ENCODE data around the gene SPRR2E. TPM values are rescaled to one million over a fixed set of nuclear protein-coding genes. Genes with fewer than 3 reads are reported as not detected.

The SPRR2E gene
- 5.4 and 6.5 TPM in 2 replicates for total RNA-seq

DNA sequence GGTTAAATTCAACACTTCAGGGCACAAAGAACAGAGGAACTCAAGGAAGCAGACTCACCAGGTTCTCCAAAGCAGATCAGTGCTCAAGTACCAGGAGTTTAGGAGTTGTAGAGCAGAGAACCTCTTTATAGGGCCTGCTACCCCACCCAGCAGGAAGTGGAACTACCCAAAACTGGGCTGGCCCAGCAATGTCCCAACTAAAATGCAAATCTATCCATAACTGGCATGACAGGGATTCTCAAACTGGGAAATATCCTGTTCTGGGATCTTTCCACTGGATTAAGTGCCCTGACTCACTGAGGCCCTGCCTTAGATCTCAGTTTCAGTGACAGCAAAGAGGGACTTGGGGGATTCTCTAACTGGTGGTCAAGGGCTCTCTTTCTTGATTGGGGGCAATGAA is at the start of gene SPRR2E:
Gene SPRR2E, minus strand, starts transcription at position 101 of the 400 bp plus-strand sequence. CDS start 775 bp downstream, outside the sequence.

GRCh38 chr1:153113416-153113815 is 19.1 kb upstream of the SPRR2E start, which contains the start of gene SPRR2F:
SPRR2F (minus strand) TSS chr1:153113516; CDS start chr1:153112733, 783 bp downstream.

DNA sequence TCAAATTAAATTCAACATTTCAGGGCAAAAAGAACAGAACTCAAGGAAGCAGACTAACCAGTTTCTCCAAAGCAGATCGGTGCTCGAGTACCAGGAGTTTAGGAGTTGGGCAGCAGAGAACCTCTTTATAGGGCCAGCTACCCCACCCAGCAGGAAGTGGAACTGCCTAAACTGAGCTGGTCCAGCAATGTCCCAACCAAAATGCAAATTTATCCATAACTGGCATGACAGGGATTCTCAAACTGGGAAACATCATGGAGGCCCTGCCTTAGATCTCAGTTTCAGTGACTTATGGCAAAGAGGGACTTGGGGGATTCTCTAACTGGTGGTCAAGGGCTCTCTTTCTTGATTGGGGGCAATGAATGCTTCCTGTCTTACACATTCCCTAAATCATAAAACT is 22.8 kb downstream of the SPRR2E start, which contains the start of gene SPRR2B:
Gene SPRR2B, minus strand, starts transcription at position 101 of the 400 bp plus-strand sequence. CDS start 772 bp downstream, outside the sequence.

GRCh38 chr1:153057375-153057774 is 37.0 kb downstream of the SPRR2E start, which contains the start of gene SPRR2A:
SPRR2A (minus strand) TSS chr1:153057512; CDS start chr1:153056735, 777 bp downstream.

Other genes with a start within 250 kb of the SPRR2E start
- not detected in 2 replicates for gene LCE7A, start 234.5 kb downstream of the SPRR2E start, total RNA-seq
- gene SMCP, start 216.2 kb downstream of the SPRR2E start, total RNA-seq = not detected in 2 replicates
- 46.3 and 60.1 TPM in 2 replicates for gene IVL, start 186.0 kb downstream of the SPRR2E start, total RNA-seq
- 0.71 TPM in 1 of 2 replicates, not detected in the other for gene SPRR5, start 147.3 kb downstream of the SPRR2E start, total RNA-seq
- gene SPRR4, start 123.9 kb downstream of the SPRR2E start, total RNA-seq = not detected in 2 replicates
- 83.3 and 172 TPM in 2 replicates for gene SPRR1A, start 110.4 kb downstream of the SPRR2E start, total RNA-seq
- gene SPRR3, start 92.8 kb downstream of the SPRR2E start, total RNA-seq = 286 and 324 TPM in 2 replicates
- 1,378 and 2,304 TPM in 2 replicates for gene SPRR1B, start 63.3 kb downstream of the SPRR2E start, total RNA-seq
- 14.5 and 17.9 TPM in 2 replicates for gene SPRR2D, start 53.4 kb downstream of the SPRR2E start, total RNA-seq
- 8.3 and 8.4 TPM in 2 replicates for gene SPRR2A, start 37.0 kb downstream of the SPRR2E start, total RNA-seq
- gene SPRR2B, start 22.9 kb downstream of the SPRR2E start, total RNA-seq = not detected in 2 replicates
- 0.28 TPM in 1 of 2 replicates, not detected in the other for gene SPRR2F, start 19.0 kb upstream of the SPRR2E start, total RNA-seq
- not detected in 2 replicates for gene SPRR2G, start 56.4 kb upstream of the SPRR2E start, total RNA-seq
- gene LELP1, start 108.9 kb upstream of the SPRR2E start, total RNA-seq = not detected in 2 replicates
- gene PRR9, start 123.1 kb upstream of the SPRR2E start, total RNA-seq = not detected in 2 replicates
- not detected in 2 replicates for gene LORICRIN, start 165.2 kb upstream of the SPRR2E start, total RNA-seq
- 2.5 and 6.0 TPM in 2 replicates for gene PGLYRP3, start 218.4 kb upstream of the SPRR2E start, total RNA-seq

All from airway epithelial cell (primary cell).